B cell (primary cell): Measurements from ENCODE around the gene PRRX1.

Source experiments
- CTCF ChIP-seq: fragments of 200-600 bp; IDR thresholded peaks from one replicate; pipeline ENCODE4 v1.8.0; 2022; ENCODE audit warnings: antibody characterized with exemption, mild to moderate bottlenecking
- EZH2 ChIP-seq: IDR thresholded peaks from 2 replicates; pipeline ENCODE4 v1.6.1; 2012; ENCODE audit warnings: borderline replicate concordance, low read depth, mild to moderate bottlenecking, moderate library complexity, low read length; ENCODE audit not compliant: insufficient read depth, poor library complexity, severe bottlenecking

- TF ChIP-seq CTCF, result no peak
- TF ChIP-seq EZH2, result no peak
These were observed 40.8 kb upstream of the PRRX1 start for GRCh38 chr1:170623171-170623570.
